HG02943 (cell line): ENCODE measurements around the gene NSF.

Experiments used
- ATAC-seq: cut with Tn5 transposase; IDR thresholded peaks from one replicate; pipeline ENCODE4 v1.9.1; 2021; ENCODE audit warnings: mild to moderate bottlenecking, low read depth, moderate library complexity; ENCODE audit not compliant: unreplicated experiment

Gene NSF

GRCh38 chr17:46793541-46793940 lies 203.1 kb downstream of the NSF start:
- ATAC-seq = no peak

GRCh38 chr17:46794318-46794717 lies 203.8 kb downstream of the NSF start:
- no peak for ATAC-seq

DNA sequence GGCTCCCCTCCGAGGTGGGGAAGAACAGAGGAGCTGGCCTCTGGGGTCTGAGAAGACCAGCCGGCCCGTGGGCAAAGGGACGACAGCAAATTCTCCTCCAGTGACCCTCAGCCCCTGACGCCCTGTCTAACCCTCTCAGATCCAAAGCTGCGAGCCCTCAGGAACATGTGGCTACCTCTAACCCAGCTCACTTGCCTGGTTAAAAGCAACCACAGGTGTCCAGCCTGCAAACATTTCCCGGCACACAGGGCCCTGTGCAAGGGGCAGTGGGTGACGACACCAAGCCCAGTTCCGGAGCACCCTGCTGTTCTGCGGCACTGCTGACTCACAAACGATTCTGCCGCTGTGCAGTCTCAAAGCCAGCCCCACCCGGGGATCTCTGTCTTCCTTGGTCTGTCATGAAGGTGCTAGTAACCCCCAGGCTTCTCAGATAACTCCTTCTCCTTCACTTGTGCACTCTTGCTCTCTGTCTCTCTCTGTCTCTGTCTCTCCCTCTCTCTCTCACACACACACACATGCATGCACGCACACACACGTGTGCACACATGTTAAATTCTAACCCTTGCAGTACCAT lies 205.0 kb downstream of the NSF start:
- ATAC-seq = no peak

DNA sequence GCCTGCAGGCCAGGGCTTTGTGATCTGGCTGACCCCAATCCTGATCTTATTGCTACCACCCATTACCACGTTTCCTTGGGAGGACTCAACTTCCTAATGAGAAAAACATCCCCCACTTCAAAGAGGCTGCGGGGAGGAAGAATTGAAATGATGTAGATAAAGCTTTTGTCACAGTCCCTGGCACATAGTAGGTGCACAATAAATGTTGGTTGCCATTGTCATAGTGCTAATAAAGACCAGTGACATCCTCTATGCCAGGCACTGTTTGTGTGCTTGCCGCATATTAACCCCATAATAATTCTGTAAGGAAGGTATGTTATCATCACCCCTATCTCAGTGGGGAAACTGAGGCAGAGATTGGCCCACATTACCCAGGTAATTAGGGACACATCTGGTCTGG lies 205.6 kb downstream of the NSF start:
- no peak for ATAC-seq

GRCh38 chr17:46796524-46796923 lies 206.1 kb downstream of the NSF start:
- ATAC-seq = no peak

DNA sequence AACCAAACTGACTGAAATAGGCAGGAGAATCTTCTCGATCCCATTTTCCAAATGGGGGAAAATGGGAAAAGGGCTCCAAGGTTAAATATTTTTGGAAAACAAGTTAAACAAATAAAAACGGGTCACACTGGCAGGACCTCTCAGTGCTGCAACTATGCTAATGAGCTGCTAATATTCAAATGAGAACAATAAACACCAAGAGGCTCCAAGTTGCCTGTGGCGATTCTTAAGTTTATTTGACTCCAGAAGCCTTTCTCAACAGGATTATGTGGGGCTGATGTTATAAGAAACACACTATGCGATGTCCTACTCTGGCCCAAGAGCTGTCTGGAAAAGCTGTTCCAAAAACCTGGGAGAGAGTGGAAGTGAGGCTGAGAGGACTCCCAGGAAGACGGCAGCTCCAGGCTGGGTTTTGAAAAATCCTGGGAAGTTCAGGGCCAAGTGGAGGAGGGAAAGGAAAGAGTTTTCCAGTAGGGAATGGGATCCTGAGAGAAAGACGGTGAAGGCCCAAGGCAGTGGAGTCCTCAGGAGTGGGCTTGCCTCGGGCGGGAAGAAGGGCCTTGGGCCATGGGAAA lies 206.6 kb downstream of the NSF start:
- no peak for ATAC-seq

- no peak for ATAC-seq
Observed at GRCh38 chr17:46800573-46800972, 210.1 kb downstream of the NSF start.

DNA sequence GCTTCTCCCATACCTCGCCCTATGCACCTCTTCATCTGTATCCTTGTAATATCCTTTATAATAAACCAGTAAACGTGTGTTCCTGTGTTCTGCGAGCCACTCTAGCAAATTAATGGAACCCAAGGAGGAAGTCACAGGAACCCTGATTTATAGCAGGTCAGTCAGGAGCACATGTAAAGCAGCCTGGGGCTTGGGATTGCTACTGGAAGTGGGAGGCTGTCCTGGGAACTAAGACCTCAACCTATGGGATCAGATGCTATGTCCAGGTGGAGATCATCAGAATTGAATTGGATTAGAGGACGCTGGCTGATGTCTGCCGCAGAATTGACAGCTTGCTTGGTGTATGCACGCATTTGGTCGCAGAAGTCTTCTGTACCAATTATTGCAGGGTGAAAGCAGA lies 212.3 kb downstream of the NSF start:
- no peak for ATAC-seq

- no peak for ATAC-seq
Observed at GRCh38 chr17:46803544-46803943, 213.1 kb downstream of the NSF start.

DNA sequence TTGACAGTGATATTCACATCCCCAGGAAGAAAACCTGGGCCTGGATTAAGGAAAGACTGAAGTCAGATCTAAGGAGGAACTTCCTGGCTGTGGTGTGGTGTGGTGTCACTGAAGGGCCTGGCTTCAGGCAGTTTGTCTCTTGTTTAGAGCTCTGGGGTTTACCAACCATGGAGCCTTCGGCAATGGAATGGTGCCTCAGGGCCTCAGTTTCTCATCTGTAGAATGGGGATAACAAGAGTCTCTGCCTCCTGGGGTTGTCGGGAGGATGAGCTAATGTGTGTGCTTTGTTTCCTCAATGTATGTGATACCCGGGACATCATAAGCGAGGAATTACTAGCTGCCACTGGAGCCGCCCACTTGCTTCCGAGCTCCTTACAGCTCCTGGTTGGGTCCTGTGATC lies 215.3 kb downstream of the NSF start:
- no peak for ATAC-seq
